HG02852 (cell line): Measurements from ENCODE around the gene LMO1.

Source experiments
- ATAC-seq: cut with Tn5 transposase; IDR thresholded peaks from one replicate; pipeline ENCODE4 v1.9.1; 2021; ENCODE audit warnings: mild to moderate bottlenecking, moderate library complexity; ENCODE audit not compliant: unreplicated experiment

Gene LMO1

DNA sequence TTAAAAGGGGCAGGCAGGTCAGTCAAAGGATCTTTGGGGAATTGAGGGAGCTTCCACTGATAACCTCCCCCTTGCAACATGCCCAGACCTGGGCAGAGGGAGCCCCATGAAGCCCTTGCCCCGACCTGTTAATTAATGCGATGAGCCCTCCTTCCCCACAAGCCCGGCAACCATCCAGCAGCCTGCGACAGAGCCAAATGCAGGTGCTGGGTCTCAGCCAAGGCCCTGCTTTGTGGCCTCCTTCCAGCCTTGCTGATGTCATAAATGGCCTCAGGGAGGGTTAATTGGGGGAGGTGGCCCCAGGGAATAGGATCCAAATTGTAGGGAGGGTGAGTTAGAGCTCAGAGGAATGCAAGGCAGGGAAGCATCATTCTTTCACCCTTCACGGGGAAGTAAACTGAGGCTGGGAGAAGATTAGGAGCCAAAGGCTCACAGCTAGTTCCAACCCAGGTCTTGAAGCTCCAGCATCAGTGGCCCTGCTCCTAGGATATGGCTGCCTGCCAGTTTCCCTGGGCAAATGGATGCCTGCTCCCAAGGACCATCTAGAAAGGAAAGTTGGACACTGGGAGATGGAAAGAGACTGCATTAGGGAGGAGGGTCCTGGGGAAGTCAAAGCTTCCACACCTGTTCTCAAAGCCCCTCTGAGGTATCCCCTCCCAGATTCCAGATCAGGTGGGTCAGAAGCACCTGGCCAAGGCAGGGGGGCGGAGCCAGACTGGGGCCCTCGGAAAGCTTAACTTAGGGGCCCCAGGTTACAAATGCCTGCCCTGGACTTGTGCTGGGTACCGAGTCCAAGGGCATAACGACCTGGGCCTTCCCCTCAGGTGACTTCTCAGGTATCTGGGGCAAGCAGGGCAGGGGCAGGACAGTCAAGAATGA lies 34.1 kb downstream of the LMO1 start:
- no peak for ATAC-seq

DNA sequence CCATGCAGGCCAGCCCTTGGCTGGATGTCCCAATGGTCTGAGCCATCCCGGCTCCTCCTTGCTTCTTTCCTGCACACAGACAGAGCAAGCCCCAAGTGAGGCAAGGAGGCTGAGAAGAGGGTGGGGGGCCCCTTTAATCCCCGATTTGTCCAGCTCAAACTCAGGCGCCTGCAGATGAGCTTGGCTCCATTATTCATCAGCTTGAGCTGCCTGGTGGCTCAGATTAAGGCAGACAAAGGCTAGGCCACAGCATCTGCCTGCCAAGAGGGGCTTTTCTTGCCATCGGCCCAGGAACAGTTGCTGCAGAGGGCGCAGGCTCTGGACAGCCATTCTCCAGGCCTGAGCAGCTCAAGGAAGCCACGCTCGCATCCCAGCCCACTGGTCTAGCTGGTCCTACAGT lies 35.4 kb downstream of the LMO1 start:
- ATAC-seq, result no peak

DNA sequence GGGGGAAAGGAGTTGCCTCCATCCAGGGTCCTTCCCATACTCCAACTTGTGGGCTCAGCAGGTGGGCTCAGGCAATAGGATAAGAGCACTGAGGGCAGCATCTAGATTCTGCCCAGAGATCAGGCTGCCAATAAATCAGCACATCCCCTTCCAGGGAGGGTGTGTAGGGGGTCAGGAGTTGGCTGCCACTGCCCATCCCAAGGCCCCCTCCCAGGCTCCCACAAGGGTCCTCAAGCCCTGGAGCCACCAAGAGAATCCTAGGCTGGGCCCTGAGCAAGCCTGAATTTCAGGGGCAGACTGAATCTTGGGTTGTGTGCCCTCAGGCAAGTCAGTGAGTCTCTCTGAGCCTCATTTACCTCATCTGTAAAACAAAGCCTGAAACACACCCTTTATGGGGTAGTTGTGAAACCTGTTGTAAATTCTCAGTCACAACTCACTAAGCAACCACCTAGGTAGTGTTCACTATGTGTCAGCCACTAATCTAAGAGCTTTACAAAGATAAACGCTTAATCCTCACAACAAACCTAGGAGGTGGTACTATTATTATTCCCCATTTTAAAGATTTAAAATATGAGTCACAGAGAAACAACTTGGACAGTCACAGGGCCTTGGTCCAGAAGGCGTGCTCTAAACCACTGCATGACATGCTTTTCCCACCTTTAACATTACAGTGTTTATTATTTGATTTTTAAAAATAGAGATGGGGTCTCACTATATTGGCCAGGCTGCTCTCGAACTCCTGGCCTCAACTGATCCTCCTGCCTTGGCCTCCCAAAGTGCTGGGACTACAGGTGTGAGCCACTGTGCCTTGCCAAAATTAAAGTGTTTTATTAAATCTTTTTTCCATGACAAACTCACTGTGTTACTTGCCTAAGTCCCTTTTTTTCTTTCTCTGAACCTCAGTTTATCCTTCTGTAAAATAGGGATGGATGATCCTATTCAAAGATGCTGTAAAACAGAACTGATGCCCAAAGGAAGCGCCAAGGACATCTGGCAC lies 36.2 kb downstream of the LMO1 start:
- no peak for ATAC-seq

DNA sequence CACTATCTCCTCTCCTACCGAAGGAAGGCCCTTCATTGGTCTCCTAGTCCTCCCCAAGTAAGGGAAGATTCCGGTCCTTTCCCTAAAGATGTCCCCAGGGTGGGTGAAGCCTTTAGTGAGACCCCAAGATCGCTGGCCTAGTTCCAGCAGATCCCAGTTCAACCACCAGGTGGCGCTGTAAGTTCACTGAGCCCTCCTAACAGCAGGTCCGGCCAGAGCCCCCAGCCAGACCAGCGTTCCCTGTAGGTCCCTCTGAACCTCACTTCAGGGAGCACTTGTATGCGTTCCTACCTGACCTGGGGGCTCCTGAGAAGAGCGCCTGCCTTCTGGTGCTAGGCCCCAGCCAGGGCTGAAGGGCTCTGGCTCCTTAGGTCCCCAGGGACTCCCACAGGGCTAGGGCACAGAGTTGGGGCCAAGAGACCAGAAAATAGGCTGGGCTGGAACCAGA lies 38.1 kb downstream of the LMO1 start:
- peak; percentile 56 for ATAC-seq

DNA sequence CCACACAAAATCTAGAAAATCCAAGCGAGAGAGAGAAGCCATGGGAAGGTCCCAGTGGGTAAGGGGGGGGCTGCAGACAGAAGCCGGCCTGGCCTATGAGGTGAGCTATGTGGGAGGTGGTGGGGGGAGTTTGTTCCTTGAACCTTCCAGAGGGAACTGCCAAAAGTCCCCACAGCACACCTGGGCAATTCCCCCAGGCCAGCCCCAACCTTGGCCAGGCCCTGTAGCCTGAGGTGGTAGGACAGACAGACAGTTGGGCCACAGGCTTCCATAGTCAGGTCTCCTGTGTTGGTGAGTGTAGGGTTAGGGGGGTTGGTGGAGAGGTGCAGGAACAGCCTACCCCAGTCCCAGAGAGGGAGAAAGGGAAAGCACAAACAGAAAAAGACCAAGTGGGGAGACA lies 39.0 kb downstream of the LMO1 start:
- no peak for ATAC-seq

DNA sequence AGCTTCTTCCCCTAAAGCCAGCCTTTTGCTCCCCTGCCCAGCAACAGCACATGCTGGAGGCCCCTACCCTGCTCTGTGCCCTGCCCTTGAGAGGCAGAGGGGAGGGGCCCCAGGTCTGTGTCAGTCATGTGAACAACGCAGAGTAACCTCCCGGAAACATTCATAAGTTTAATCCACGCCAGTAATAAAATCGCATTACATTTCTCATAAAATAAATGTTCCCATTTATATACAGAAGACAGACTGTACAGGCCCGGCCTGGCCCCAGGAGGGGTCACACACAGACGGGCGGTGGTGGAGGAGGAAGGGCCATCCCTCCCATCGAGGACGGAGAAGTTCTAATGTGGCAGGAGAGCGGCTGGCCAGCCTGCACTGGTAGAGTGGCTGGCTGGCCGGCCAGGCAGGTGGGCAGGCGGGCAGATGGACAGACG lies 39.5 kb downstream of the LMO1 start:
- ATAC-seq, result no peak

DNA sequence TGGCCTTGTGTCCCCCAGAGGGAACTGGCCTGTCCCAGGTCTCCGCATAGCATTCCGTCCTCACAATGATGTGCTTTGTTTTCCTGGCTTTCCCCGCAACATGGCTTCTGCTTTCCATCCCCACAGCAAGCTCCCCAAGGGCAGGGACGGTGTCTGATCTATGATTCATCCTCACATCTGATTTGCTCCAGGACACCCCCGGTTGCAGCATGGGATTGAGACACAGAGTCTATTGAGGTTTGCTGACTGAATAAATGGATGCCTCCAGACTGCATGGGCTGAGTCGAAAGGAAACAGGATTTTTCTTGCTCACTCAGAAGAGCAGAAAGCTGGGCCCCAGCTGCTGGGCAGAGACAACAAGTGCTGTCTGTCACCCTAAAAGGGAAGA lies 40.2 kb downstream of the LMO1 start:
- ATAC-seq, result no peak

DNA sequence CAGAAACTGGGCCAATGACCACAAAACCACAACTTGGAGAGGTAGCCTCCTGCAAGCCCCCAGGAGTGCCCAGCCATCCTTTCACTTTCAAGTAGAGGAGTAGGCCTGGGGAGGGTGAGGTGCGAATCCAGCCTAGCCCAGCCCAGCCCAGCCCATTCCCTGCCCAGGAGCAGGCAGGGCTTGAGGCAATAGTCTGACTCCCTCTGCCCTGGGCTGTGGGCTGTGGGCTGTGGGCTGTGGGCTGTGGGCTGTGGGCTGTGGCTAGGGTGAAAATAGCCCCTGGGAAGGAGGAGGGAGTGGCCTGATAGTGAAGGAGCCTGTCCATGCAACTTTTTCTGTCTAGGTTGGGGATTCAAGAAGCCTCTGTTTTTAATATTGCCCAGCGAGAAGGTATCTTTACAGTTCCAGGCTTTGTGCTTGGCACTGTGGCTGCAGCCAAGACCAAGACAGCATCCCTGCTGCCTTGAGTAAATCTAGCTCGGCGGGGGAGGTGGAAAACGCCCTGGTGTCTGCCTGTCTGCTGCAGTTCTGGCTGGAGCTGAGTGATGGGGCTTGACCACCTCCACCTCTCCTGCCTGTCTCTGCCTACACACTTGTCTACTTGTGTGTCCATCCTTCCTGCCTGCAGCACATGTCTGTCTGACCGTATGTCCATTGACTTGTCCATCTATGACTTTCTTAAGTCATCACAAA lies 40.7 kb downstream of the LMO1 start:
- no peak for ATAC-seq

DNA sequence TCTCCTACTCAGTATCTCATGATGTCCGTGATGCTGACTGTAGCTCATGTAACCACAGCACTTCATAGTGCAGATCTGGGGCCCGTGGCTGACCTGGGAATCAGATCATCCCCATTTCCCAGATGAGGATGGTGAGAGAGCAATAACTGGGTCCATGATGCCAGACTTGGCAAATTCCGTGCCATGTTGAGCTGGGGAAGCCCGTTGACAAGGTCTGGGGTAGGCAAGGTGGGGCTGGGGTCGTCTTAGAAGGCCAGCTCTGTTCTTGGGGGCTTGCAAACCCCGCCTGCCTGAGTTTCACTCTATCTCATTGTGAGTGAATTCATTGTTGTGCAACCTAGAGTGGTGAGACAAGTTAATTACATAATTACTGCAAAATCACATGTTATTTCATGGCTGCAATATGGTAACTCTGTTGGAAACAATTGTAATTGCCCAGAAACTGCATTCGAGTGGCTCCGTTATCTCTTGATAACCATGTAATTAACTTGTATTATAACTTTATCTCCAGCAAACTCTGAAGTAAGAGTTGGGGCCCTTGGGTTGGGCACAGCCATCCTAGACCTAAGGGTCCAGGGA lies 41.7 kb downstream of the LMO1 start:
- no peak for ATAC-seq

DNA sequence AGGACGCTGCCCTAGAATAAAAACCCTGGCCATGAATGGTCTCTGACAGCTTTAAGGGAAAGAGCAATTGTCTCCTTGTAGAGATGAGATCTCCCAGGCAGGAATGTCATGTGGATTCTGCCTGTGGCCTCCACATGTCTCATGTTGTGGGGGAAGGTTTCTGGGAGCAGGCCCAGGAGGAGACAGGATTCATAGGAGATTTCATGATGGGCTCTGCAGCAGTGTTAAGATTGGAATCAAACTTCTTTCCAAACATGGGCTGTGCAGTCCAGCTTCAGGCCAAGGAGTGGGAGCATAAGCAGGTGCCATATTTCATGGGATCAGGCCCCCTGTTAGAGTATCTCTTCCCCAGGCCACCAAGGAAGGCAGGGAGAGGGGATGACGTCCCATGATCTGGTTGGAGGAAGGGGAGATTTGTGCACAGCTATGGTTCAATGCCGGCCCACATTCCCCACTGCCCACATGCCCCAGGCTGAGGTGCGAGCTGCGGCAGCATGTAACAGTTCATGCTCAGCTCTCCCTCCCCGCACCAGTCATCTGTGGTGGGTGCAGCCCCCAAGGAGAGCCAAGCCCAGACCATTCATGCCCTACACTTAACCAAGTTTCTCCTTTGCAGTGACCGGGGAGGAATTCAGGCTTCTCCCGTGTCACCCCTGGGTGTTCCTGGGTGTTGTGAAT lies 42.5 kb downstream of the LMO1 start:
- ATAC-seq, result no peak

DNA sequence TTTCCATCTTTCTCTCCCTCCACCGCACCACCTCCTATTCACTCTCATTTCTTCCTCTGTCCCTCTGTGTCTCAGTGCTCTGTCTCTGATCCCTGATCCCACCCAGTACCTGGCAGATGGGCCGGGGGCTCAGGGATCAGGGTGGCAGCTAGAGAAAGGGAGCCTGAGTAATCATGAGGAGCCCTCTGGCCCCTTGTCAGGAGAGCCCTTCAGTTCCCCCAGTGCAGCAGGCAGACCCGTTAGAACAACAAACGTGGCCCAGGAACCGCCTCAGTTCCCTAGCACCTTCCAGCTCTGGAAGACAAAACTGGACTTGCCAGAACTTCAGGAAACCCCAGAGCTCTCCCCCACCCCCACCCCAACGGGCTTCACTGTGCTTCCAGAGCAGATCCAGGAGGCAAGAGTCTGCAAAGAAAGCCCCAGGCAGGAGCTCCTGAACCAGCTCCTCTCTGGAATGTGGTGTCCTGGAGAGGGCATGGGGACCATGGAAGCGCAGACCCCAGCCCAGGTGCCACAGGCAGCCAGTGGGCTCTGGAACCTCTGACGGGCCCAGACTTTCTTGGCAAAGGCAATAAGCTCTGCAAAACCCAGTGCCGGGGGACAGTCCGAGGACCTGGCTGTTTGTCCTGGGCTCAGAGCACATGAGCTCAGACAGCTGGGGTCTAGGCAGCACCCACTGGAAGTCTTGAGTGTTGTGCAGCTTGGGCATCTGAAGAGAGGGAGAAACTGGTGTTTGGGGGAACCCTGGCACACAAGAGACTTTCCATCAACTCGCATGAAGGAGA lies 43.2 kb downstream of the LMO1 start:
- no peak for ATAC-seq

DNA sequence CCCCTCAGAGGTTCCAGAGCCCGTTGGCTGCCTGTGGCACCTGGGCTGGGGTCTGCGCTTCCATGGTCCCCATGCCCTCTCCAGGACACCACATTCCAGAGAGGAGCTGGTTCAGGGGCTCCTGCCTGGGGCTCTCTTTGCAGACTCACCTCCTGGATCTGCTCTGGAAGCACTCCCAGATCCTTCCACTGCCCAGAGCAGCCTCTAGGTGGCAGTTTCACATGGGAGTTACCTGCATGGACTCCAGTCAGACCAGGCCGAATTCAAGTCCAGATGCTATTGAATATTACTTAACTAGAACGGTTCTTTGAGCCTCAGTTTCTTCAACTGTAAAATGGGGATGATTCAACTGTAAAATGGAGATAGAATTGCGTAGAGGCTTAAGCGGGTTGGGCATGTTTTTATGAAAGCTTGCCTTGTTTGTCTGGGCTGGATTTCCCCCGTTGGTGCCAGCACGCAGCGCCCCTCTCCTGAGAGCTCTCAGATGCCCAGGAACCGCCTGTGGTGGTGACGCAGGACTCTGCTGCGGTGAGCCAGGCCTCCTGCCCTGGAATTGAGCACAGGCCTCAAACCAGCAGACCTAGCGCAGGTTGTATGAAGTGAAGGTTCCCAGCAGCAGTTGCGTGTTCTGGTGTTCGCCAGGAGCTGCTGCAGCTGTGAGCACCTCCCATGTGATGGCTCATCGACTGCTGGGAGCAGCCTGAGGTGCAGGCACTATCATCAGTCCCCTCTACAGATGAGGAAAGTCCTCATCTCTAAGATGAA lies 44.2 kb downstream of the LMO1 start:
- peak; percentile 56 for ATAC-seq

DNA sequence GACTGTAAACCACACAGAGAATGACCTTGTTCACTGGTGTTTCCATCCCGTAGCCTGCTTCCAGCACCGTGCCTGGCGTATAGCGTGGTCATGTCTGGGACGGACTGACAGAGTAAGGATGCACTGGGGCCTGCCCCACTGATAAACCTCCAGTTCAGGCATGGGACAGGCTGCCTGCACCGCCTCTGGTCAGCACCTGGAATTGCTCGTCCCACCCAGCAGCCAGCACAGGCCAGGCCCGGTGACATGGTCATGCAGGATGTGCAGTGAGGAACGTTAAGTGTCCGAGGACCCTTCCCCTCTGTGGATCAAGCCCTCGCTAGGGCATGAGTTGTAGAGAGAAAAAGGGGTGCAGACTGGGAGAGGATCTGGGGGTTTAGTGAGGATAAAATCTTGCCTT lies 44.8 kb downstream of the LMO1 start:
- ATAC-seq, result no peak

DNA sequence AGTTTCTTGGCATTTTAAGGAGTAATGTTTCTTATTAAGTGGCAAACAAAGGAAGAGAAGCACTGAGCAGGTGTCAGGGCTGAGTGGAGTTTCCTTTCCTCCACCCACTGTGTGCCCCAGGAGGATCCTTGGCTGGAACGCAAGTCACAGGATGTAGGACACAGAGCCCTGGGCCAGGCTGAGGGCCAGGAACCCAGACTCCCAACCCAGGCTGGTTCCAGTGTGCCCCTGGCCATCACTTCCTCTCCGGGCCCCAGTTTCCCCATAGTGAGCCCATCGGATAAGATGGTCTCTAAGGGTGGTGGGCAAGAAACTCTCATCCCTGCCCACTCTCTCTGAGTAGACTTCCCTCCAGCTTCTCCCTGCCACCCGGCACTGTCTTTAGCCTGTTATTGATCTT lies 45.3 kb downstream of the LMO1 start:
- no peak for ATAC-seq

DNA sequence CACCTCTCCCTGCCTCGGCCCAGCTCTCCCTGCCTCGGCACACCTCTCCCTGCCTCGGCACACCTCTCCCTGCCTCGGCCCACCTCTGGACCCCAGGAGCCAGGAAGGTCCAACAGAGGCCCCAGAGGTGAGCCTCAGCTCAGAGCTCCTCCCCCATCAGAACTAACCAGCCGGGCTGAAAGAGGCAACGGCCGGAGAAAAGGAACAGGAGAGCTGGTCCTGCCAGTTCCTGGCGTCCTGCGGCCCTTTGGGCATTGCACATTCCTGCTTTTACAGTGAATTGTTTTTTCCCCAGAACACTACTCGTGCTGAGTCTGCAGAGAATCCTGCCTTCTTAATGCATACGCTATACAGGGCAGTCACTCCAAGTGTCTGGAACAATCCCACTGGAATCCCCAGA lies 45.8 kb downstream of the LMO1 start:
- no peak for ATAC-seq

DNA sequence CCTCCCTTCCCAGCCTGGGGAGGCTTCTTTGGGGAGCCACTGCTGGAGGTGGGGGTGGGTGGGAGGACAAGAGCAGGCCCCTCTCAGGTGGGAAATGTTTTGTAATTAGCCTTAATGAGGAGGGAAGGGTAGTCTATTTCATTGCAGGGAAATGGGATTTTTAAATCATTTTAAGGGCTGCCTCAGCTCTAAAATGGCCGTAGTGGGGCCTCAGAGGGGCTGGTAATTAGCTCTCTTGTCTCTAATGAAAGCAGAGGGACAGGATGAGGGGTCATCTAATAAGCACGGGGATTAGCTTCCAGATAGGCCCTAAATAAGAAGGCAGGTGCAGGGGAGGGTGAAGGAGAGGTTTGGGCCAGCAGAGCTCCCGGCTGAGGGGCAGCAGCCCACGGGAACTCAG lies 46.5 kb downstream of the LMO1 start:
- ATAC-seq, result no peak

DNA sequence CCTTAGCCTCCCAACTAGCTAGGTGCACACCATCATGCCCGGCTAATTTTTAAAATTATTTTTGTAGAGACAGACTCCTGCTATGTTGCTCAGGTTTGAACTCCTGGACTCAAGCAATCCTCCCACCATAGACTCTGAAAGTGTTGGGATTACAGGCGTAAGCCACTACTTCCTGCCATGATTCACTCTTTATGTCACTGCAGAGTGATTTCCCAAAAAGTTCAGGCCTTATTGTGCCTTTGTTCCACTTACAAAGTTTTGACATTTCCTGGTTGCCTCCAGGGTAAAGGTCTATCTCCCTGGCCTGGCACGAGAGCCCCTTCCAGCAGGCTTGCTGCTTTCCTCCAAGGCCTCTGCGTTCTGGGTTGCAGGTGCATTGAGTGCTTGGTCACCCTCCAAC lies 50.3 kb downstream of the LMO1 start:
- no peak for ATAC-seq

DNA sequence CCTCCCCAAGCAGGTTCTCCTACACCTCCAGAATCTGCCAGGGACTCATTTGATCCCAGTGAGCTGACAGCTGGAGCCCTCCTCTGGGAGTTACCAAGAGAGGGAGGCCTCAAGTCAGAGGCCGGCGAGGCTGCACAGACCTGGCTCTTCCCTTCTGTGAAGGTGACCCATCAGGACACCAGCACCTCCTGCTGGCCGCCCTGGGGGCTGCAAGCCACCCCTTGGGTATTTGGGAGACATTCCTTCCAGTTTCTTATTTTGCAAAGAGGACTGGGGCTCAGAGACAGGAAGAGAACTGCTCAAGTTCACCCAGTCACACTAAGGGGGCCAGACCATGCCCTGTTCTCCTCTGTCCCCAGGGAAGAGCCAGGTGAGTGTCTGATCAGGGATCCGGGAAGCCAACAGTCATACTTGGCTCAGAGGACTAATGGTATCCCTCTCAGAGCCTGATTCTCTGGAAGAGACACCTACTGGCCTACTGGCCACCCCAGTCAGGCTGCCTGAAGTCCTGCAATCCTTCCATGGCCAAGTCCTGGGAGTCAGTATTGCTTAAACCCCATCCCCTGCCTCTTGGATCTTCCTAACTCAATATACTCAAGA lies 54.4 kb downstream of the LMO1 start:
- no peak for ATAC-seq
